Esophagus squamous epithelium (tissue), 5 donors: ENCODE measurements around the gene SNPH. TPM values are rescaled to one million over a fixed set of nuclear protein-coding genes. Genes with fewer than 3 reads are reported as not detected.
A peak's percentile ranks its signal among the peaks of the same experiment; 100 is the strongest.

ENCODE experiments used
- DNase-seq: peaks from one replicate; lab custom pipeline; 2025; lab: John Stamatoyannopoulos, UW
- H3K27ac ChIP-seq, 4 donors: fragments of 200-600 bp; sonication (generic); one replicate each; pipeline ENCODE4 v1.5.1; 2016 to 2019; ENCODE audit warnings: mild to moderate bottlenecking in 1 of 4
- H3K27me3 ChIP-seq, 4 donors: fragments of 200-600 bp; sonication (generic); 1 replicate in 3 of 4; 2 replicates in 1 of 4; pipeline versions ENCODE4 v1.5.1 to v1.6.0; 2017 to 2021; ENCODE audit warnings: antibody characterized with exemption in 1 of 4
- H3K36me3 ChIP-seq, 3 donors: fragments of 200-600 bp; sonication (generic); one replicate each; pipeline ENCODE4 v1.5.1; 2016 to 2019
- H3K4me1 ChIP-seq, 3 donors: fragments of 200-600 bp; sonication (generic); one replicate each; pipeline ENCODE4 v1.5.1; 2017 to 2019
- H3K4me3 ChIP-seq, 4 donors: fragments of 200-600 bp; sonication (generic); 1 replicate in 3 of 4; 2 replicates in 1 of 4; pipeline ENCODE4 v1.5.1; 2016 to 2019; ENCODE audit warnings: mild to moderate bottlenecking in 2 of 4, moderate library complexity in 1 of 4
- H3K9me3 ChIP-seq, 3 donors: fragments of 200-600 bp; sonication (generic); one replicate each; pipeline ENCODE4 v1.5.1; 2016 to 2019
- CTCF ChIP-seq, 6 experiments: fragments of 450-650 bp in 4 of 6; fragments of 200-600 bp in 2 of 6; sonication (generic) in 2 of 6; IDR thresholded peaks; one replicate each; pipeline ENCODE4 v1.5.1; 2016 to 2019; ENCODE audit warnings: antibody characterized with exemption in 6 of 6, mild to moderate bottlenecking in 4 of 6, moderate library complexity in 4 of 6
- POLR2A ChIP-seq, 4 donors: fragments of 450-650 bp; IDR thresholded peaks; one replicate each; pipeline ENCODE4 v1.6.1; 2017; ENCODE audit warnings: antibody characterized with exemption in 4 of 4, mild to moderate bottlenecking in 4 of 4, moderate library complexity in 3 of 4
- WGBS, 2 donors: methylation state at CpG; one replicate each; pipeline ENCODE4 v1.1.5; 2018; 5-methylcytosine and 5-hydroxymethylcytosine counted together
- intact Hi-C: fragments of 100-400 bp; cut with DNase I; formaldehyde crosslinking; loops from one replicate; pipeline ENCODE4 v1.15.0; 2022
- total RNA-seq, 4 donors: library from RNA; depleted of rRNA; stranded (reverse); fragments of >200 nt; gene quantifications; one replicate each; pipeline ENCODE4 v1.1.0, GENCODE V29; 2016
- donor health status: DM: yes; HTN: yes; CAD: no.

SNPH gene
- total RNA-seq, 4 donors from 2014 or later, result 0.83 to 2.5 (median 1.5) TPM

- no peak overlapping the region for H3K4me3 ChIP-seq
- H3K27me3 ChIP-seq, result no peaks in the 10 kb centered on the region
- peak overlapping the region in 3 of 4 donors; percentile 61 to 76 (median 63) for H3K27ac ChIP-seq
- 68 to 92% methylated on average over 4 of the region's 4 CpGs for WGBS, 2 donors
- TF ChIP-seq CTCF (IDR thresholded peaks at IDR 0.05) (no peak), POLR2A (IDR thresholded peaks at IDR 0.05) (no peak)
- peaks cover 24 to 77% (median 36%) of the 10 kb centered on the region in 3 donors for H3K4me1 ChIP-seq
- no peaks in the 10 kb centered on the region for H3K9me3 ChIP-seq
- DNase-seq, result no peak
- peaks cover 0 to 22% (median 0%) of the 10 kb centered on the region in 3 donors for H3K36me3 ChIP-seq
- intact Hi-C loops, result no loop called here
These were observed 68.3 kb downstream of the SNPH start for GRCh38 chr20:1334370-1334731.

- H3K36me3 ChIP-seq, result peaks cover 0 to 22% (median 0%) of the 10 kb centered on the region in 3 donors
- no peaks in the 10 kb centered on the region for H3K9me3 ChIP-seq
- H3K27ac ChIP-seq, result peak overlapping the region; percentile 61 to 77 (median 70)
- peaks cover 22 to 73% (median 32%) of the 10 kb centered on the region in 3 donors for H3K4me1 ChIP-seq
- DNase-seq, result no peak
- 42 to 59% methylated on average over 2 to 3 of the region's 3 CpGs for WGBS, 2 donors
- peak overlapping the region in 2 of 4 donors; percentile 12 to 19 for H3K4me3 ChIP-seq
- intact Hi-C loops, result no loop called here
- no peaks in the 10 kb centered on the region for H3K27me3 ChIP-seq
- peak in 2 of 6 experiments; percentile 6 to 29 for TF ChIP-seq CTCF (IDR thresholded peaks at IDR 0.05)
- TF ChIP-seq POLR2A (IDR thresholded peaks at IDR 0.05), result no peak
These were observed 68.7 kb downstream of the SNPH start for GRCh38 chr20:1334761-1335160.

GRCh38 chr20:1335961-1336698 lies 70.0 kb downstream of the SNPH start:
- 37 to 76% methylated on average over 4 to 5 of the region's 6 CpGs for WGBS, 2 donors
- peaks cover 11 to 59% (median 19%) of the 10 kb centered on the region in 3 donors for H3K4me1 ChIP-seq
- H3K9me3 ChIP-seq, result no peaks in the 10 kb centered on the region
- no peak overlapping the region for H3K4me3 ChIP-seq
- intact Hi-C loops, result no loop called here
- H3K36me3 ChIP-seq, result peaks cover 0 to 22% (median 0%) of the 10 kb centered on the region in 3 donors
- TF ChIP-seq CTCF (IDR thresholded peaks at IDR 0.05) (no peak), POLR2A (IDR thresholded peaks at IDR 0.05) (no peak)
- H3K27ac ChIP-seq, result peak overlapping the region; percentile 34 to 77 (median 68)
- no peaks in the 10 kb centered on the region for H3K27me3 ChIP-seq
- DNase-seq, result no peak

- WGBS, 2 donors, result 13 to 21% methylated on average over 3 to 7 of the region's 14 CpGs
- Histone ChIP-seq H3K4me3 (peak overlapping the region in 1 of 4 donors; percentile 29), H3K27me3 (no peaks in the 10 kb centered on the region), H3K4me1 (peaks cover 10 to 52% (median 19%) of the 10 kb centered on the region in 3 donors), H3K9me3 (no peaks in the 10 kb centered on the region), H3K36me3 (peaks cover 0 to 22% (median 0%) of the 10 kb centered on the region in 3 donors), H3K27ac (peak overlapping the region; percentile 34 to 77 (median 68))
- intact Hi-C loops, result no loop called here
- no peak for DNase-seq
- TF ChIP-seq POLR2A (IDR thresholded peaks at IDR 0.05), result no peak
- no peak for TF ChIP-seq CTCF (IDR thresholded peaks at IDR 0.05)
These were observed 70.7 kb downstream of the SNPH start for GRCh38 chr20:1336699-1337367.

- TF ChIP-seq CTCF (IDR thresholded peaks at IDR 0.05) (no peak), POLR2A (IDR thresholded peaks at IDR 0.05) (no peak)
- Histone ChIP-seq H3K4me3 (no peak overlapping the region), H3K27me3 (no peaks in the 10 kb centered on the region), H3K4me1 (peaks cover 10 to 51% (median 19%) of the 10 kb centered on the region in 3 donors), H3K9me3 (no peaks in the 10 kb centered on the region), H3K36me3 (peaks cover 0 to 18% (median 0%) of the 10 kb centered on the region in 3 donors), H3K27ac (peak overlapping the region in 3 of 4 donors; percentile 61 to 77 (median 76))
- intact Hi-C loops, result no loop called here
- 32 to 40% methylated on average over 4 to 5 of the region's 5 CpGs for WGBS, 2 donors
- no peak for DNase-seq
These were observed 71.3 kb downstream of the SNPH start for GRCh38 chr20:1337441-1337840.
